Peyer's patch (tissue), 4 donors: ENCODE data around the gene ICE2.

Experiments
- CTCF ChIP-seq, 6 experiments: fragments of 450-650 bp in 4 of 6; fragments of 200-600 bp in 2 of 6; sonication (generic) in 1 of 6; IDR thresholded peaks; one replicate each; pipeline ENCODE4 v1.5.1; 2017 to 2019; ENCODE audit warnings: antibody characterized with exemption in 6 of 6, mild to moderate bottlenecking in 3 of 6, moderate library complexity in 1 of 6
- POLR2A ChIP-seq, 2 donors: fragments of 450-650 bp; IDR thresholded peaks; one replicate each; pipeline ENCODE4 v1.5.1; 2017; ENCODE audit warnings: antibody characterized with exemption in 2 of 2, mild to moderate bottlenecking in 2 of 2, moderate library complexity in 2 of 2

- TF ChIP-seq POLR2A (IDR thresholded peaks at IDR 0.05) (no peak), CTCF (IDR thresholded peaks at IDR 0.05) (no peak)
These were observed 106.7 kb downstream of the ICE2 start for GRCh38 chr15:60372227-60372626.
